ENCODE measurements around the gene GLP2R.
"Not testable (repeated sequence)": the region's sequence is repeated elsewhere in the genome, so short reads cannot be mapped to it uniquely, and the experiment has no call there.

Gene GLP2R, protein sequence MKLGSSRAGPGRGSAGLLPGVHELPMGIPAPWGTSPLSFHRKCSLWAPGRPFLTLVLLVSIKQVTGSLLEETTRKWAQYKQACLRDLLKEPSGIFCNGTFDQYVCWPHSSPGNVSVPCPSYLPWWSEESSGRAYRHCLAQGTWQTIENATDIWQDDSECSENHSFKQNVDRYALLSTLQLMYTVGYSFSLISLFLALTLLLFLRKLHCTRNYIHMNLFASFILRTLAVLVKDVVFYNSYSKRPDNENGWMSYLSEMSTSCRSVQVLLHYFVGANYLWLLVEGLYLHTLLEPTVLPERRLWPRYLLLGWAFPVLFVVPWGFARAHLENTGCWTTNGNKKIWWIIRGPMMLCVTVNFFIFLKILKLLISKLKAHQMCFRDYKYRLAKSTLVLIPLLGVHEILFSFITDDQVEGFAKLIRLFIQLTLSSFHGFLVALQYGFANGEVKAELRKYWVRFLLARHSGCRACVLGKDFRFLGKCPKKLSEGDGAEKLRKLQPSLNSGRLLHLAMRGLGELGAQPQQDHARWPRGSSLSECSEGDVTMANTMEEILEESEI

DNA sequence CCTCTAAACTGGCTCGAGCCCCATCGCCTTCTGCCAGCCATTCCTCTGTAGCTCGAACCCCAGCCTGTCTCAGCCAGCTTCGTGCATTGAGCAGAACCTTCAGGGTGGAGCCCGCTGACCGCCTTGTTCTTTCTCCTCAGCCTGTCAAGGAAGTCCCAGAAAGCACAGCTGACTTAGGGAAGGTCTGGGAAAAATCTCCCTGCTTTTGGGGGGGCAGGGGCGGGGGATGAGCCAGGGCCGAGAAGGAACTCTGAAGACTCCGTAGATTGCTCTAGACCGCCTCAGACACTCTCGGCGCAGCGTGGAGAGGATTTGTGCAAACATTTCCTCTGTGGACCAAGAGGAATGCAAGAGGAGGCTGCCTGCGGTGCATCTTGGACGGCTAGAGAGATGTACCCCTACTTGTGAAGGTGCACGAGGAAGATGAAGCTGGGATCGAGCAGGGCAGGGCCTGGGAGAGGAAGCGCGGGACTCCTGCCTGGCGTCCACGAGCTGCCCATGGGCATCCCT lies at the start of gene GLP2R:
Gene GLP2R (plus strand): TSS at position 284 of the 510 bp plus-strand sequence. CDS start 140 bp downstream, at position 424.
- no peak for DNase-seq

DNA sequence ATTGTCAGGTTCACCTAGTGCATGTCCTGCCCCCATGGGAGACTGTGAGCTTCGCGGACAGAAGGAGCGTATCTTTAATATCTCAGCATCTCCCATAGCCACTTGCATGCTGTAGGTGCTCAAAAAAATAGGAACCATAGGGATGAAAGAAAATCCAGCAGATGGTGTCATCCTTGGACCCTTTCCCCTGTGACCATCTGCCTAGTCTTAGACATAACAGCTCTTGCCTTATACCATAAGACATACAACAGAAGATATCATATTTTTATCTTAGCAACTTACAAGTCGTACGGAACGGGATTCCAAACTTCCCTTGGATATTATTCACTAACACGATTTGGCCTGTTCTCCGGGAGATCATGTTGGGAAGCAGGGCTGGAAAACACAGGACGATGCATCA lies 48.8 kb upstream of the GLP2R start:
- no peak for DNase-seq

DNA sequence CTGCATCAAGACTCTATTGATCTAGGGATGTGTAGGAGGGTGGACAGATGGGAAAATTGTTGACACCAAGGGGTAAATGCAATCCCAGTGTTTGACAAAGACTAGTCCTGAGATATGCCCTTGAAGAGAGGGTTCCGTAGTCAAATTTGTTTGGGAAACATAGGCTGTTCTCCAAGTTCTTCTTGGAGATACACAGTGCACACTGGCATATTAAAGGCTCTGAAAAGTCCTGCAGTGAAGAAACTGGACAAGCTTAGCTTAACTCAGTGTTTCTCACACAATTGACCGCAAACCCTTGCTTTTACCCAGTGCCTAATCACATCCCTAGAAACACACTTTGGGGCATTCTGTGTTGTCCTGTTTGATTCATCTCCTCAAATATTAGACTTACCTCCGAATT lies 45.2 kb upstream of the GLP2R start:
- DNase-seq, result no peak

DNA sequence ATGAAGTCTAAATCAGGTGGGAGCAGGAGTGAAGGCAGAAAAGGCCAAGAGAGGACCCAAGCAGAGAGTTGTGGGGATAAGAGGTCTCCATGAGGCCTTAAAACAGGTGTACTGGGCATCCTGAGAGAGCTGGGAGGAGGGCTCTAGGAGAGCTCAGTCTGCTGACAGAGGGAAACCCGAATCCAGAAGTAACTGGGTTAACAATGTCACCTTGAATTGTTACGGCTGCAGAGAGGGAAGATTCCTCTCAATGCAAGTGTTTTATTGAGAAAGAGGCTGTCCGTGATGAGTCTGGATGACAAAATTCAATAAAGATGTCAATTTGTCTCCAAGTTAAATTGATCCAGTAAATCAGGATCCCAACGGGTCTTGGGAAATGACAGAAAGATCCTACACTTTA lies 42.7 kb upstream of the GLP2R start:
- DNase-seq, result no peak

DNA sequence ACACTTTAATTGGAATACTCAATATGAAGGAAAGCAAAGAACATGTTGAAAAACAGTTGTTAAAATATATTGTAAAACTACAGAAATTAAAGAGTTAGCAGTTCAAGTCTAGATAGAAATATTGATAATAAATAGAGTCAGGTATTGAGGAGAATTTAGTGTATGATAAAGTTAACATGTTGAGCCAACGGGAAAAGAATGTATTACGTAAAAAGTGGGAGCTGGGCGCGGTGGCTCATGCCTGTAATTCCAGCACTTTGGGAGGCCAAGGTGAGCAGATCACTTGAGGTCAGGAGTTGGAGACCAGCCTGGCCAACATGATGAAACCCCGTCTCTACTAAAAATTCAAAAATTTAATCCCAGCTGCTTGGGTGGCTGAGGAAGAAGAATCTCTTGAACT lies 42.3 kb upstream of the GLP2R start:
- not testable (repeated sequence) for DNase-seq

DNA sequence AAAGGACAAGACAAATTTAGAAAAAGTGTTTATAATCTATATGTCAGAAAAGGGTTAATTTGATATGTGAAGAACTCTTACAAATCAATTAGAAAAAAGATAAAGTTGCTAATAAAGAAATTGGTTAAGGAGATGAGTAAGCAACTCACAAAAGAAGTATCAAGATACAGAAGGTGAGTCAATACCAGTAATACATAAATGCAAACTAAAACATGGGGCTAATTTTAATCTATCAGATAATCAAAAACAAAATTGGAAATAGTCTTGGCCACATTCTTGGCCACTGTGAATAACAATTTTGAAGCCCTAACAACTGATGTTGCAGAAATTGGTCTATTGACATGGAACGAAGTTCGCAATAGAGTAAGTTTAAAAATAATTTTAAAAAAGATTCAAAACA lies 41.2 kb upstream of the GLP2R start:
- no peak for DNase-seq

DNA sequence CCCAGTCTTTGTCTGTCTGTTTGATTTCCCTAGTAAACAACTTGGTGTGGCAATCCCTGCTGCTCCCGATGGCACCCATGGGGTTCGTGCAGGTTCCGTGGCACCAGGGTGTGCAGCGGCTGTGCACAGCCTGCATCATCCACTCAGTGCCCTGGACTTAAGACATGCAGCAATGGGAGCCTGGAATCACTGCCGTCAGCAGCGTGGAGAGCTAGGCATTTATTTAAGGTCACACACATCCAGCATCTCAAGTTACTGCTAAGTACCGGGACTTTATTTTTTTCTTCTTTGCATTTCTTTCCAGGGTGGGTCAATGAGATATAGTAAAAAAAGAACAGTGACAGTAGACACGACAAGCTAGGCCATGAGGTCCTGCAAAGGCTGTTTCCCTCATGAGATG lies 37.1 kb upstream of the GLP2R start:
- DNase-seq, result no peak

DNA sequence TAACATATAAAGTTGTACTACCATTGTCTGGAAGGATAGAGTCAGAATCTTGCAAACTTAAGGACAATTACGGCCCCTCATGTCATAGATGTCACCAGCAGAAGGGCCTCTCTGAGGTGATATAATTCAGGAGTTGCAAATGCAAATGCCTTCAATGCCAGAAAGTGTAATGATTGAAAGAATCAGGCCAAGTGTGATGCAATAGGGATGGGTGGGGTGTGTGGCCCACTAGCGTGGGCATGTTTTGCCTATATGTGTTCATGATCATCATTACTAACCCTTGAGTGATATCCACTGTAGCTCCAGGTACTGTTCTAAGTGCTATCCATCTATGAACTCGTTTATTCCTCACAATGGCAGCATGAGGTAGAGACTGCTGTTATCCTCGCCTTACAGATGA lies 35.4 kb upstream of the GLP2R start:
- DNase-seq, result no peak

DNA sequence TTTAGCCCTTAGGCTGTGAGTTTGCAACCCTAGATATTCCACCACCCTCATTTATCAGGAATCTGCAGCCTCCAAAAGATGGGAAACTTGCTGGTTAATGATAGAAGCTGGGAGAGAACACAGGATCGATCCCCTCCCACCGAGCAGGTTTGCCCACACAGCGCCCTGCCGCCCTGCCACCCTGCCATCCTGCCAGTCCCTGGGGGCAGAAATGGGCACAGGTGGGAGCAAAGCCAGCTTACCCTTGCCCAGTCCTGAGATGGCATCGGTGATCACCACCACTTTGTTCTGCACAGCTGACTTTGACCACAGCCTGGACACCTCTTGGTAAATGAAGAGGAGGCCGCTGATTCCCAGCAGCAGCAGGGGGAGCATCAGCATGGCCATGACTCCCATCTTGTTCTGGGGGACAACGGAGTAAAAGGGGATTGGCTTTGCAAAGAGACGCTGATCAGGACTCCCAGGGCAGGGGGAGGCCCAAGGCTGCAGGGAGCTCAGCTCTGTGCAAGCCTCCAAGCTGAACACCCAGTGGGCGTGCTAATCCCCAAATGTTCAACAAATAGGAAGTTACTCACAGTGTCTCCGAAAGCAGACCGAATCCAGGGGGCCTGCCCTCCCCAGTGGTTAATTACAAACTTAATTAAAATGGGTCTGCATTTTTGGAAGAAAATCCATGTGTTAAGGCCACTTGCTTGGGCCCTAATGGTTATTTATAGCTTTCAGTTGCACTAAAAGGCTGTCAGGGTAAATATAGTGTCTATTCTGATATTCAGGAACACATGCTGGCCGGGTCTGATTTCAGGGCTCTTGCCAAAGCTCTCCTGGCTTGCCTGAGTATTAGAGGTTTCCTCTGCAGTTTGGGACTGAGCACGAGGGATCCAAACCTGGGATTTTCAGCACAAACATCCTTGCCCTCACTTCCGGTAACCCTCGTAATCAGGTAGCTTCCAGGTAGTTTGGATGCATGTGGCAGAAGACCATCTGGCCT lies 34.5 kb upstream of the GLP2R start, which contains the start of gene DHRS7C:
Gene DHRS7C (minus strand): TSS at position 704 of the 988 bp plus-strand sequence. CDS start 308 bp downstream, at position 396.
- no peak for DNase-seq

DNA sequence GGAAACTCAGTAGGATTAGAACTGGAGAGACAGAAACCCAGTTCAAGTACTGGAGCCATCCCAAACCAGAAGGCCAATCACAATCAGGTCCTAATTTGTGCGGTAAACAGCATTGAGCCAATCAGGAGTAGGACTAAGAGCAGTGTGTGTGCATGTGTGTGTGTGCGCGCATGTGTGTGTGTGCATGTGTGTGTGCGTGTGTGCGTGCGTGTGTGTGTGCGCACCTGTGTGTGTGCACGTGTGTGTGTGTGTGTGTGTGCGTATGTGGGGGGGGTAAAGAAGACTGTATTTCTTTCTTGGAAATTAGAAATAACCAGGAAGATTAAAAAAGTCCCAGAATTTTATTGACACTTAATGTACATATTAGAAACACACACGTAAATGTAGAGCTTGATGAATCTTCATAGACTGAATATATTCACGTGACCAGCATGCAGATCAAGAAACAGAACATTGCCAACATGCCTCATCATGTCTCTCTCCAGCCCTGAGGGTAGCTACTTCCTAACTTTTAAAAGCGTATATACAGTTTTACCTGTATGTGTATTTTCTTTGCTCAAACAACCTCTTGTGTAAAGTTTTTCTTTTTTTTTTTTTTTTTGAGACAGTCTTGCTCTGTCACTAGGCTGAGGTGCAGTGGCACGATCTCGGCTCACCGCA lies 33.4 kb upstream of the GLP2R start:
- no peak for DNase-seq

DNA sequence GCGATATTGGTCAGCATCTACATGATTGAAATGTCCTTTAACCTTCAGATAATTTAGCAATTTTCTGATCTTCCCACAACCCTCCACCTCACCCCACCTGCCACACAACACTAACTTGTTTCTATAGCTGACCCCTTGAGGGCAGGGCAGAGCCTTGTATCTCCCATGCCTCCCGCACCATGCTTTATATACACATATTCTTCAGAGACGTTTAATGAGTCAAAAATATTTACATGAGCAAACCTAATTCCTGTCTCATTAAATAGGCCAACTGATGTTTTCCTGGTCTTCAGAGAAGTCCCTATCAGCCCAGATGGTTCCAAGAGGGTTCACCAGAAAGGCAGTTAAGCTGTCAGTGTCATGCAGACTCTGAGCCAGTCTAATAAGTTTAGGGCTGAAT lies 27.7 kb upstream of the GLP2R start:
- DNase-seq, result no peak

DNA sequence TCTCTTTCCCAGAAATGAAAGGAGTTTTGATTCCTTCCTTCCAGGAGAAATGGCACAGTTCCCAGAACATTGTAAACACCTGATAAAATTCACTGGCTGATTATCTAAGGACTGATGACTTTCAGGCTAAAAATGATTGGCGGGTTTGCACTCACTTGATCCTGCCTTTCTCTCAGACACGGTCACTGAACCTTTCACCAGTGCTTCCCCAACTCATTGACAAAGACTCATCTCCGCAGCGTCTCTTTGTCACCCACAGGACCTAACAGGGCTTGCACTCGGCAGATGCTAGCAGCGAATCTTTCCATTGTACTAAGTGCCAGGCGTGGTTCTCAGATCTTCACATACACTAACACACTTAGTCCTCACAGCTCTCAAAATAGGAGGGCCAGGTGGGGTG lies 27.0 kb upstream of the GLP2R start:
- DNase-seq, result no peak

DNA sequence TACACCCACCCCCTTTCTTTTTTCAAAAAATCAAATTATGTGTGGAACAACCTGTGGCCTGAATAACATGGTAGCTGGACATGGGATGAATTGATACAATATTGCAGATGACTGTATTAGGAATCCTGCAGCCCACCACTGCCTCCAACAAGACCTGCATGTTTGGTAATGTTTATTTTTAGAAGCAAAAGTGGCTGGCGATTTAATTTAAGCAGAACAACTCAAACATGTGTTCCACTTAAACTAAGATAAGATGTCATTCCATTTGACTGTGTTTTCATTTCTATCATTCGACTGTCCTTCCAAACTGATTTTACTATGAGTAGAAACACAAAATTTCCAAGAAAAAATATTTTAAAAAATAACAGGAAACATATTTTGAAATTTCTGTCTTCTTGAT lies 24.2 kb upstream of the GLP2R start:
- no peak for DNase-seq

DNA sequence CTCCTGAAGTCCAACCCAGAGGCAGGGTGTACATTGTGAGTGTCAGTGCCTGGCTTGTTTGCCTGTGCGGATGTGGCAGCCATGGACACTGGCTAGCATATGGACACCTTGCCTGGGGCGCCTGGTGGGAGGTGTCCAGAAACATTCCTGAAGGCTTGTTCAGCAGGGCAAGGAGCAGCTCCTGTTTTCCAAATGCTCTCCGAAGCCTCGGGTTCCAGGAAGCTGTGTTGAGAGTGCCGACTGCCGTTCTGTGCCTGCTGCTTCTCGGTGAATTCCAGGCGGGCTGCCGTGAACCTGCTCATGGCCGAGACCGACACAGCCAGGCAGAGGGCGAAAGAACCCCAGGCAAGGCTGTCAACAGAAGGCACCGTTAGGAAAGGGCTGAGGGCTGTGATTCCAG lies 23.4 kb upstream of the GLP2R start:
- DNase-seq, result no peak

DNA sequence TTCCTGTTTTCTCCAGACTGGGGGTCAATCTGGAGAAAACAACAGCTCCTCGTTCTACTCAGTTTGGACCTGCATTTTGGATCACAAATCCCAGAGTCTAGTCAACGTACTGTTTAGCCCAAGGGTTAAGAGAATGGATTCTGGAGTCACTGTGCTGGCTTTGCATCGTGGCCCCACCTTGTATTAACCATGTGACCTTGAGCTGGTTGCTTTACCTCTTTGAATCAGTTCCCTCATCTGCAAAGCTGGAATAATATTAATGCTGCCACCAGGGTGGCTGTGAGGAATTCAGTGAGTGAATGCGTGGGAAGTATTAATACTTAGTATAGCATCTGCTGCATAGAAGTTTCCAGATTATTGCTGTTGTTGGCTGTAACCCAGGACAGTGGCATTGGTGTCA lies 23.0 kb upstream of the GLP2R start:
- no peak for DNase-seq

DNA sequence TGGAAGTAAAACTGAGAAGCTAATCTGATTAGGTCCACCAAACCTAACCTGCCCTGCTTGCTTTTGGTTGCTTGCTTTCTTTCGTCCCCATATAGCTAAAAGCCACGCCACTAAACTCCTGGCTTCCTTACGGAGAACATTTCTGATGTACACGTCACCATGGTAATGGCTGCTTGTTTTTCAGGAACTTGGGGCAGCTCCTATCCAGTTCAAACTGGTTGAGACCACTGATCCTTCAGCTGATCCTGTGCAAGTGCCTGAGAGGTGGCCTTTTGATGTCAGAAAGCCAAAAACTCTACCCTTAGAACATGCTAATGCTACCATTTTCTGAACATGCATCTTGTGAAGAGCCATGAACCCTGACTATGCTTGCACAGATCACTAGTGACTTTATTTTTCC lies 20.0 kb upstream of the GLP2R start:
- no peak for DNase-seq

DNA sequence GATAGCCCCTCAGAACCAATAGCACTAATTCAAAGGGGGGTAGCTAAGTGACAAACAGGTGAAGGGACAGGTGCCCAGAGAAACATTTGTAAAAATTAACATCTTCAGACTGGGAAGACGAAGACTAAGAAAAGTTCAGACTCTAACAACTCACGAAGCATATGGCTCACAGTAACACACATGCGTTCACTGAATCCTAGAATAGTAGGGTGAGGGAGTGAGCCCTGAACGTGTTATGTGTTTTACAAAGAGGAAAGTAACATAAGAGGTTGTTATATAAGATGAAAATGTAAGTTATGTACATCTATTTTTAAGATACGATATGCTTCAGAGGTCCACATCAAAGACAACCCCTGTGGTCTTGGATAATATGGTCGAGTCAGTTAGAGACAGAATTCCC lies 19.0 kb upstream of the GLP2R start:
- no peak for DNase-seq

DNA sequence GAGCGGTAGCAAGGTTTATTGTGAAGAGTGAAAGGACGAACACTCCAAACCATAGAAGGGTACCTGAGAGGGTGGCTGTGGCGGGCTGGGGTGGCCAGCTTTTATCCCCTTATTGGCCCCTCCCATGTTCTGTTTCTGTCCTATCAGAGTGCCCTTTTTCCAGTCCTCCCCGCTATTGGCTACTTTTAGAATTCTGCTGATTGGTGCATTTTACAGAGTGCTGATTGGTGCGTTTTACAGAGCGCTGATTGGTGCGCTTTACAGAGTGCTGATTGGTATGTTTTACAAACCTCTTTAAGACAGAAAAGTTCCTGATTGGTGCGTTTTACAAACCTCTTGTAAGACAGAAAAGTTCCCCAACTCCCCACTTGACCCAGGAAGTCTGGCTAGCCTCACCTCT lies 16.3 kb upstream of the GLP2R start:
- no peak for DNase-seq

DNA sequence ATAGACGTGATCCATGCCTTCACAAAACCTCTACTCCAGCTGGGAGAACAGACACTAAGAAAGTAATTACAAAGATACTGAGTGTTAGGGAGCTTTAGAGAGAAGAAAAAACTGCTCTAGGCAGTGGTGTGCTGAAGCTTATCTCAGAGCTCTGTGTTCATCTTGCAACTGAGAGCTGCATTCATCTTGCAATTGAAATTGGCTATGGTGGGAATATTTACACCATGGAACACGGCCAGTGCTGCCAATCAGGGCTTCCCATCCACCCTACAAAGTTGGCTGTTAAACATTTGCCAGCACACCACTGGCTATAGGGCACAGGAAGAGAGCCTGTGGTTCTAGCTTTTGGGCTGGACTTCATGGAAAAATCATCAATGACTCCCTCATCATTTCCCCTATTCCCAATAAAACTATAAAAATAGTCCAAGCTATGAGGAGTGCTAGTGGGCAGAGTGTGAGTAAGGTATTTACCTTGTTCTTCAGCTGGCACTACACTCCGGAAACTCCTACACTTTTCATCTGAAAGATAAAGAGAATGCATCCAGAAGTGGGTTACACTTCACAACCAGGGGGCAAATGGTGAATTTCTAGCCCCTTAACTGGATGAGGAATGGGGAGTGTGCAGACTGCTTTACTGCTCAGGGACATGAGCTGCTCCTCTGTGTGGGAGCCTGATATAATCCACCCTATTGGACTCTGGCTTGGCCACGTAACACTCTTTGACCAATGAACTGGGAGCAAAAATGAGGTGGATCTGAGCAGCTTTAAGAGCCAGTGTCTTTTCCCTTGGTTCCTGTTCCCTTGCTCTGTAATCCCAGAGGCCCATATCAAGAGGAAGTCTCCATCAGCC lies 15.4 kb upstream of the GLP2R start:
- DNase-seq, result no peak

DNA sequence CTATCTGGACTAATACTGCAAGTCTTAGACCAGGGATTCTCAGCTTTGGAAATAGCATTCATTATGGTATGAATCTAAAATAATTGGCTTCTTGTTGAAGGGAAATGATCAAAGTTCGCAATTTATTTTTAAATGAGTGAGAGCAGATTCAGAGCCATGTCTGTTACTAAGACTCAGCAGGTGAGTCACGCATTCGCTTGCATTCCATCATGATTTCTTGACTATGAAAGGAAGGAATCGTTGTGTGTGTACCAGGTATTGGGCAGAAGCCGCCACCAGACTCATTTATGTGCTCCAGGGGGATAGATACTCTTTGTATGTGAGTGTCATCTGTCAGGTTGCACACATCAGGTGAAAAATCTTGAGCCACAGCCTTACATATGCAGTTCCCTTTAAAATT lies 14.6 kb upstream of the GLP2R start:
- no peak for DNase-seq

DNA sequence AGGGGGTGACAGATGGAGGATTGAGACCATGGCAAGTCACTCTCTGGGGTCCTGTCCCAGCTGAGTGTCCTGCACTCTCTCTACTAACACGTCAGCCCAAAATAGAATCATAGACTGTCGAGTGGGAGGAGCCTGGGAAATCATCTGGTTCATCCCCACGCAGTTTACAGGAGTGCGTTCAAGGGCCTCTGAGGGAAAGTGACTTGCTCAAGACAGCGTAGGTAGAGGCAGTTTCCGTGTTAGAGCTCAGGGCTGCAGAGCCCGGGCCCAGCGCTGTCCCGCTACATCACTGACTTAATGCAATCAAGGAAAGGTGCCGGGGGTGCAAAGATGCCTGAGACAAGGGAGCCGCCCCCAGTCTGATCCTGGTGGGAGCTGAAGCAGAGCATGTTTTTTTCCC lies 14.2 kb upstream of the GLP2R start:
- DNase-seq, result no peak

DNA sequence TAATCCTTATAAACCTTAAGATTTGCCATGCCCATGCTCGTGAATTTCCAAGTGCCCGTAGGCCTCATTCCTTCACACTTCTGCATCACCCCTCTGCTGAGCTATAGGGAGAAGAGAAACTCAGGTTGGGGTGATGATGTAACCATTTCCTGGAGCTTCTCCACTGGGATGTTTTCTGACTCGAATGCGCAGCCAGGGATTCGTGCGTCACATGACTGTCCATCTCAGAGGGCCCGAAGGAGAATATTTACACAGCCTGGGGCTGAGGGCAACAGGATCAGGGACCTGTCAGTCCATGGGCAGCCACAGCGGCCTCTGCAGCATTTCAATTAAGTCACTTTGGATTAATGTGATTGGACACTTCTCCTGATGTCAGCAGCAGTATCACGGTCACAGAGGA lies 12.6 kb upstream of the GLP2R start:
- no peak for DNase-seq
